Caco-2 (cell line): ENCODE data around the gene CSRP1. TPM values are rescaled to one million over a fixed set of nuclear protein-coding genes. Genes with fewer than 3 reads are reported as not detected.
"Not testable (repeated sequence)": the region's sequence is repeated elsewhere in the genome, so short reads cannot be mapped to it uniquely, and the experiment has no call there.

Source experiments
- BruUV-seq: library from RNA; stranded (reverse); fragments of 400-500 nt; replicated peaks from 2 replicates; lab custom pipeline; 2021; lab: Mats Ljungman, UMichigan
- CTCF ChIA-PET: fragments of 300-600 bp; sonication (Branson Sonifier 250); formaldehyde crosslinking; loops from one replicate; lab custom pipeline; 2022; ENCODE audit warnings: antibody characterized with exemption; lab: Charles Lee
- POLR2A ChIA-PET: fragments of 300-600 bp; sonication (Branson Sonifier 250); formaldehyde crosslinking; loops from one replicate; lab custom pipeline; 2022; ENCODE audit warnings: antibody characterized with exemption; lab: Charles Lee
- DNase-seq, 2 experiments: peaks; one replicate each; pipeline versions ENCODE4 v3.0.0 to v3.0.0-alpha.2; 2020 to 2022
- H3K27me3 ChIP-seq: replicated peaks from 2 replicates; pipeline ENCODE4 v1.6.0; 2011; ENCODE audit warnings: low read length; ENCODE audit not compliant: control insufficient read depth, insufficient read depth
- H3K36me3 ChIP-seq: 2 replicates; pipeline ENCODE4 v1.5.1; 2011; ENCODE audit warnings: low read length; ENCODE audit not compliant: control insufficient read depth, insufficient read depth
- H3K4me1 ChIP-seq: fragments of 250-450 bp; sonication (Bioruptor Pico); 2 replicates; pipeline ENCODE4 v1.5.1; 2020; ENCODE audit warnings: mild to moderate bottlenecking
- H3K4me3 ChIP-seq: 2 replicates; pipeline ENCODE4 v1.5.1; 2011; ENCODE audit warnings: low read depth, mild to moderate bottlenecking, control low read depth, low read length
- H3K9me3 ChIP-seq: fragments of 250-450 bp; sonication (Bioruptor Pico); 2 replicates; pipeline ENCODE4 v1.5.1; 2020; ENCODE audit warnings: mild to moderate bottlenecking, moderate library complexity
- H3K27ac Mint-ChIP-seq: one replicate; pipeline ENCODE4 v1.8.0; 2022; ENCODE audit warnings: mixed read lengths; ENCODE audit not compliant: unreplicated experiment
- H3K27me3 Mint-ChIP-seq: one replicate; pipeline ENCODE4 v1.8.0; 2022; ENCODE audit warnings: mixed read lengths; ENCODE audit not compliant: insufficient read depth, unreplicated experiment
- H3K36me3 Mint-ChIP-seq: one replicate; pipeline ENCODE4 v1.8.0; 2022; ENCODE audit warnings: mild to moderate bottlenecking, mixed read lengths; ENCODE audit not compliant: insufficient read depth, unreplicated experiment
- H3K4me1 Mint-ChIP-seq: one replicate; pipeline ENCODE4 v1.8.0; 2022; ENCODE audit warnings: low read depth, mixed read lengths; ENCODE audit not compliant: unreplicated experiment
- H3K4me3 Mint-ChIP-seq: one replicate; pipeline ENCODE4 v1.8.0; 2022; ENCODE audit warnings: mild to moderate bottlenecking, moderate library complexity, mixed read lengths; ENCODE audit not compliant: unreplicated experiment
- H3K9me3 Mint-ChIP-seq: one replicate; pipeline ENCODE4 v1.8.0; 2022; ENCODE audit warnings: mixed read lengths; ENCODE audit not compliant: unreplicated experiment
- CTCF ChIP-seq, 2 experiments: fragments of 200-600 bp in 1 of 2; IDR thresholded peaks; 1 replicate in 1 of 2; 2 replicates in 1 of 2; pipeline versions ENCODE4 v1.5.1 to v1.8.0; 2011 to 2022; ENCODE audit warnings: antibody characterized with exemption in 1 of 2, control low read depth in 1 of 2, inconsistent platforms in 1 of 2, low read depth in 1 of 2, low read length in 1 of 2, mild to moderate bottlenecking in 1 of 2, moderate library complexity in 1 of 2; ENCODE audit not compliant: insufficient read depth in 1 of 2, severe bottlenecking in 1 of 2, unreplicated experiment in 1 of 2
- intact Hi-C: fragments of 100-400 bp; cut with micrococcal nuclease; formaldehyde crosslinking; loops from one replicate; pipeline ENCODE4 v1.10.0; 2022; ENCODE audit not compliant: unreplicated experiment
- total RNA-seq: library from RNA; stranded (reverse); gene quantifications from 2 replicates; pipeline ENCODE4 v1.2.3, GENCODE V29; 2022

The CSRP1 gene
- total RNA-seq, 1 experiment from 2014 or later, result 60.0 TPM

- CTCF ChIA-PET, result no interaction called here
- Mint-ChIP-seq H3K36me3 (no peaks in the 10 kb centered on the region), H3K4me3 (no peak overlapping the region), H3K27me3 (peaks cover 20% of the 10 kb centered on the region), H3K4me1 (no peaks in the 10 kb centered on the region), H3K9me3 (no peaks in the 10 kb centered on the region), H3K27ac (no peak overlapping the region)
- no peak for DNase-seq
- H3K27me3 ChIP-seq, result peaks cover 1% of the 10 kb centered on the region; the same call in 1 of the 2 replicates
- TF ChIP-seq CTCF (IDR thresholded peaks at IDR 0.05; ENCODE audit: insufficient read depth in 1 of 2, low read depth in 1 of 2, low read length in 1 of 2, severe bottlenecking in 1 of 2, unreplicated experiment in 1 of 2), result no peak
- intact Hi-C loops, result no loop called here
- H3K9me3 ChIP-seq, result no peaks in the 10 kb centered on the region
- no peak overlapping the region for H3K4me3 ChIP-seq
- no TSS peak for BruUV-seq
- H3K36me3 ChIP-seq, result no peaks in the 10 kb centered on the region
- H3K4me1 ChIP-seq, result no peaks in the 10 kb centered on the region
- POLR2A ChIA-PET, result no interaction called here
Observed at GRCh38 chr1:201552941-201553351, 46.0 kb upstream of the CSRP1 start.

- no peak for DNase-seq
- no TSS peak for BruUV-seq
- CTCF ChIA-PET, result interaction anchor here (1.6 kb wide), 1 partner anchor 157 kb away, joined by 3 read pairs; no protein-coding TSS in a partner anchor
- Mint-ChIP-seq H3K4me1 (no peaks in the 10 kb centered on the region), H3K9me3 (no peaks in the 10 kb centered on the region), H3K36me3 (no peaks in the 10 kb centered on the region), H3K27me3 (peaks cover 20% of the 10 kb centered on the region), H3K4me3 (no peak overlapping the region), H3K27ac (no peak overlapping the region)
- Histone ChIP-seq H3K9me3 (no peaks in the 10 kb centered on the region), H3K27me3 (no peaks in the 10 kb centered on the region; the same call in 1 of the 2 replicates), H3K4me3 (no peak overlapping the region), H3K36me3 (no peaks in the 10 kb centered on the region), H3K4me1 (no peaks in the 10 kb centered on the region)
- intact Hi-C loops, result no loop called here
- POLR2A ChIA-PET, result no interaction called here
- no peak for TF ChIP-seq CTCF (IDR thresholded peaks at IDR 0.05; ENCODE audit: insufficient read depth in 1 of 2, low read depth in 1 of 2, low read length in 1 of 2, severe bottlenecking in 1 of 2, unreplicated experiment in 1 of 2)
Observed at GRCh38 chr1:201551877-201552731, 45.2 kb upstream of the CSRP1 start.

GRCh38 chr1:201551096-201551495 lies 44.2 kb upstream of the CSRP1 start:
- no peaks in the 10 kb centered on the region for H3K36me3 Mint-ChIP-seq
- CTCF ChIA-PET, result interaction anchor here (1.6 kb wide), 1 partner anchor 158 kb away, joined by 3 read pairs; no protein-coding TSS in a partner anchor
- POLR2A ChIA-PET, result no interaction called here
- H3K27ac Mint-ChIP-seq, result no peak overlapping the region
- intact Hi-C loops, result no loop called here
- H3K9me3 Mint-ChIP-seq, result no peaks in the 10 kb centered on the region
- H3K9me3 ChIP-seq, result no peaks in the 10 kb centered on the region
- DNase-seq, result no peak
- no peaks in the 10 kb centered on the region for H3K4me1 Mint-ChIP-seq
- H3K36me3 ChIP-seq, result no peaks in the 10 kb centered on the region
- TF ChIP-seq CTCF (IDR thresholded peaks at IDR 0.05; ENCODE audit: insufficient read depth in 1 of 2, low read depth in 1 of 2, low read length in 1 of 2, severe bottlenecking in 1 of 2, unreplicated experiment in 1 of 2), result no peak
- H3K4me1 ChIP-seq, result no peaks in the 10 kb centered on the region
- H3K27me3 ChIP-seq, result no peaks in the 10 kb centered on the region
- no TSS peak for BruUV-seq
- peaks cover 18% of the 10 kb centered on the region for H3K27me3 Mint-ChIP-seq
- H3K4me3 Mint-ChIP-seq, result no peak overlapping the region
- H3K4me3 ChIP-seq, result no peak overlapping the region

GRCh38 chr1:201549522-201549921 lies 42.6 kb upstream of the CSRP1 start:
- H3K27me3 Mint-ChIP-seq, result peaks cover 15% of the 10 kb centered on the region
- DNase-seq, H3K36me3 ChIP-seq, POLR2A ChIA-PET, H3K4me1 Mint-ChIP-seq, H3K4me1 ChIP-seq, H3K36me3 Mint-ChIP-seq, H3K27me3 ChIP-seq, H3K9me3 ChIP-seq, H3K4me3 ChIP-seq, H3K4me3 Mint-ChIP-seq, intact Hi-C loops, BruUV-seq, H3K27ac Mint-ChIP-seq, H3K9me3 Mint-ChIP-seq: not testable (repeated sequence)
- CTCF ChIA-PET, result interaction anchor here (0.6 to 0.7 kb wide), 2 partner anchors 37 to 157 kb away, joined by 3 to 5 read pairs; no protein-coding TSS in a partner anchor
